ENCODE measurements around the gene EIF2A.

EIF2A gene

DNA sequence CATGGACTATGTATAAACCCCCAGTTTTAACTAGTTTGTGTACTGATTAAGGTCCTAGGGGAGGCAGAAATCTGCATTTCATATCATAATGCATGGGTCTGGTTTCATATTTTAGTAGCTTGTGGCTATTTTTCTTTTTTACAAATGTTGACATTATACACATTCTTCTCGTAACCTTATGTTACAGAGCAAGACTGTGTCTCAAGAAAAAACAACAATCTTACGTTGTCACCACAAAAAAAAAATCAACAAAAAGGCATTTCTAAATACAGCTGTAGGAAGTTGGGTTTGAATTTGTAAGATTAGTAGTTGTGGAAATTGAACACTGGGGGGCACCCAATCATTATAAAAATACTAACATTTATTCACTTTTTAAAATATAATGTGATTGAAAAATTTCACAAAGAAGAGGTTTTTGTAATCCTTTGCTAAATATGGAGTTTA lies 18.2 kb upstream of the EIF2A start:
- TF ChIP-seq, protein P1, sequence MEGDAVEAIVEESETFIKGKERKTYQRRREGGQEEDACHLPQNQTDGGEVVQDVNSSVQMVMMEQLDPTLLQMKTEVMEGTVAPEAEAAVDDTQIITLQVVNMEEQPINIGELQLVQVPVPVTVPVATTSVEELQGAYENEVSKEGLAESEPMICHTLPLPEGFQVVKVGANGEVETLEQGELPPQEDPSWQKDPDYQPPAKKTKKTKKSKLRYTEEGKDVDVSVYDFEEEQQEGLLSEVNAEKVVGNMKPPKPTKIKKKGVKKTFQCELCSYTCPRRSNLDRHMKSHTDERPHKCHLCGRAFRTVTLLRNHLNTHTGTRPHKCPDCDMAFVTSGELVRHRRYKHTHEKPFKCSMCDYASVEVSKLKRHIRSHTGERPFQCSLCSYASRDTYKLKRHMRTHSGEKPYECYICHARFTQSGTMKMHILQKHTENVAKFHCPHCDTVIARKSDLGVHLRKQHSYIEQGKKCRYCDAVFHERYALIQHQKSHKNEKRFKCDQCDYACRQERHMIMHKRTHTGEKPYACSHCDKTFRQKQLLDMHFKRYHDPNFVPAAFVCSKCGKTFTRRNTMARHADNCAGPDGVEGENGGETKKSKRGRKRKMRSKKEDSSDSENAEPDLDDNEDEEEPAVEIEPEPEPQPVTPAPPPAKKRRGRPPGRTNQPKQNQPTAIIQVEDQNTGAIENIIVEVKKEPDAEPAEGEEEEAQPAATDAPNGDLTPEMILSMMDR (conservative IDR thresholded peaks at IDR 0.05; ENCODE audit: low read depth, low read length), result peak; percentile 46
- no peak for DNase-seq (ENCODE audit: low read depth)
- no peak overlapping the region for H3K4me3 ChIP-seq (ENCODE audit: low read length)

DNA sequence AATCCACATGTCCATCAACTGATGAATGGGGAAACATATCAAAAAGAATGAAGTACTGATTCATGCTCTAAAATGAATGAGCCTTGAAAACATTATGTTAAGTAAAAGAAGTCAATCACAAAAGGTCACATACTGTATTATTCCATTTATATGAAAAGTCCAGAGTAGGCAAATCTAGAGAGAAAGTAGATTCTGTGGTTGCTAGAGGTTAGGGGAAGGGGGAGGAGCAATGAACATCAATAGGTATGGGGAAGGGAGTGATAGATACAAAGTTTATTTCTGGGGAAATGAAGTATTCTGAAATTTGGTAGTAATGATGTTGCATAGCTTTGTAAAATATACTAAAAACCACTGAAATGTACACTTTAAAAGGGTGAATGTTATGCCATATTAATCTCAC lies 14.8 kb upstream of the EIF2A start:
- no peak for DNase-seq (ENCODE audit: low read depth)
- no peak overlapping the region for H3K4me3 ChIP-seq (ENCODE audit: low read length)
- TF ChIP-seq, protein P1 (conservative IDR thresholded peaks at IDR 0.05; ENCODE audit: low read depth, low read length), result no peak

DNA sequence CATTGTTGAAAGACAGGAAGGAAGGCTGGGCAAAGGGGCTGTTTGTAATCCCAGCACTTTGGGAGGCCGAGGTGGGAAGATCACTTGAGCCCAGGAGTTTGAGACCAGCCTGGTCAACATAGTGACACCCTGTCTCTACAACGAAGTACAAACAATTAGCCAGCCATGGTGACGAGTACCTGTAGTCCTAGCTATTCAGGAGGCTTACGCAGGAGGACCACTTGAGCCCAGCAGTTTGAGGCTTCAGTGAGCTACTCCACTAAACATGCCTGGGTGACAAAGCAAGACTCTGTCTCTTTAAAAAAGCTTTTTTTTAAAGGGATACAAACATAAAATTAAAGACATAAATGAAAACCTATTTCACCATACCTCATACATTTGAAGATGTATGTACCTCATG lies 11.4 kb upstream of the EIF2A start:
- no peak for DNase-seq (ENCODE audit: low read depth)
- TF ChIP-seq, protein P1 (conservative IDR thresholded peaks at IDR 0.05; ENCODE audit: low read depth, low read length), result no peak
- no peak overlapping the region for H3K4me3 ChIP-seq (ENCODE audit: low read length)

DNA sequence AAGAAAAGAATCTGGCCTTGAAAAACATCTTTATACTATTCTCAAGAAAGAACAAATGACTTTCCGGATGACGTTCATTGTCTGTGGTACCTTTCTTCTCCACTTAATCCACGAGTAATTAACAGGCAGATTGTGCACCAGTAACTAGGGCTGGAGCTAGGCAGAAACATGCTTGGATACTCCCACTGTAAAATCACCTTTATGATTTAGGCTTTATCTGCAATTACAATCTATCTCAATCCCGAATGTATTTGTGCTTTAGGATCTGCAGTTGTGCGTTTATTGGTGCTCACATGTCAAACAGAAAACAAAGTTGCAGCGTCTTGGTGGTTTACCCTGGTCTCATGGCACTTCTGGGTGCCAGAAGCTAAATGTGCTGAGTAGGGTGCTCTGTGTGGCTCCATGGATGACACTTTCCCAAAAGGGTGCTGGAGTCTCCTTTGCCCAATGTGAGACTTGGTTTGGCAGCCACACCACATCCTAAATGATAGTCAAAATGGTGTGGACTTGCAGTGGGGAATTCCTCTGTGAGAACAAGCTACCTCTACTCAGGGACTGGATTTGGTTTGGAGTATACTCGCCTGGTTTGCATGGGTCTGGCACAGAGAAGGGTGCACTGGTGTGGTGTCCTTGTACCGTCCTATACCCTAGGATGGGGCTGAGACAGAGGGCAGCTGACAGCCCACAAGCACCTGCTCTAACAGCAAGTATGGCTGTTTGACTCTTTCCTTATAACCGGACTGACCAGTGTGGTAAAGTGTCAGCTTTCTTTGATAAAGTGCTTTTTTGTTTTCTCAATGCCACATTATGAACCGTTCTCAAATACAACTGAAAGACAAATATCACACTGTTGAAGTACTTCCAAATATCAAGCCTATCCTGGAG lies 8.0 kb upstream of the EIF2A start:
- H3K4me3 ChIP-seq (ENCODE audit: low read length), result no peak overlapping the region
- TF ChIP-seq, protein P1 (conservative IDR thresholded peaks at IDR 0.05; ENCODE audit: low read depth, low read length), result no peak
- DNase-seq (ENCODE audit: low read depth), result no peak

DNA sequence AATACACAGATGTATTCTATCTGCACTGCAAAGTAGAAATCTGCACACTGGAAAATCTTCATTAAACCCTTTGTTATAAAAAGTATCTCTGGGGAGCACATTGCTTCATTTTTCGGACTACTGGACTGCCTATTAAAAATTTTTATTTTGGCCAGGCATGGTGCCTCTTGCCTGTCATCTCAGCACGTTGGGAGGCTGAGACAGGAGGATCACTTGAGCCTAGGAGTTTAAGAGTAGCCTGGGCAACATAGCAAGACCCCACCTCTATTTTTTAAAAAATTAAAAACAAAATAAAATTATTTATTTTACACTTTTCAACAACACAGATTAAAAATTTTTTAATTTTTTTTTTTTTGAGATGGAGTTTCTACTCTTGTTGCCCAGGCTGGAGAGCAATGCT lies 6.3 kb upstream of the EIF2A start:
- TF ChIP-seq, protein P1 (conservative IDR thresholded peaks at IDR 0.05; ENCODE audit: low read depth, low read length), result no peak
- DNase-seq (ENCODE audit: low read depth), result no peak
- H3K4me3 ChIP-seq (ENCODE audit: low read length), result no peak overlapping the region

DNA sequence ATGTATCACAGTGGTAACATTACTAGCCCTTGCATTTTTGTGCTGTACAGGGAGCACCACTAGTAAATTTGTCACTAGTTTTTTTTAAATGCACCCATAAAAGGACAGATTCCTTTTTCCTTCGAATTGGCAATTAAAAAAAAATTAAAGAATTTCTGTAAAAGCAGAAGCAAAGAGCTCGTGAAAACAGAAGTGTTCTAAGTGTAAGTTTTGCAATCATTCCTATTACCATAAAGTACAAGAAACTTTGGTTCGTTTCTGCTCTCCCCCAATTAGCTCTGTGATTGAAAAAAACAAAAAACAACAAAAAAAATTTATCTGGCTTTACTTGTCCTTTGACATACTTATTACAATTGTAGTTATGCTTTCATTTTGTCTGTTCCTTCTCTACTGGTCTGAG lies 5.6 kb upstream of the EIF2A start:
- no peak for DNase-seq (ENCODE audit: low read depth)
- TF ChIP-seq, protein P1 (conservative IDR thresholded peaks at IDR 0.05; ENCODE audit: low read depth, low read length), result no peak
- H3K4me3 ChIP-seq (ENCODE audit: low read length), result no peak overlapping the region

DNA sequence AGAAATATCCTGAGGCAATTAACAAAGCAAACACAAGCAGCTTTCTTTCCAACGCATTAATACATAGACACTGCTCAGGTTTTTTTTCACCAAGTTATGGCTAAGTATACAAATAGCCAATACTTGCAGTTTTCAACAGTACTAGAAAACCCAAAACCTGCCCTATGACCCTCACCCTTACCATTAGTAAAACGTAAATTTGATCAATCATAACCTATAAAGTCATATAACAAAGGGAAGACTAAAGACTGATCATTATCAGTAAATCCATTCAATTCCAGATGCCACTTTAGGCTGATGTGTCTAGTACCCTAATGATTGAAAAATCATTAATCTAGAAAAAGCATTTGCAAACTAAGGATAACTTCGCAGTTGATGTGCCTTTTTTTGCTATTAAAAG lies 3.5 kb upstream of the EIF2A start:
- TF ChIP-seq, protein P1 (conservative IDR thresholded peaks at IDR 0.05; ENCODE audit: low read depth, low read length), result no peak
- DNase-seq (ENCODE audit: low read depth), result no peak
- H3K4me3 ChIP-seq (ENCODE audit: low read length), result no peak overlapping the region

Measured in retinal pigment epithelial cell (primary cell).